Astrocyte of the cerebellum (primary cell): Measurements from ENCODE around the gene EMC6.
"Not testable (repeated sequence)": the region's sequence is repeated elsewhere in the genome, so short reads cannot be mapped to it uniquely, and the experiment has no call there.

Experiments
- DNase-seq: peaks from one replicate; pipeline ENCODE4 v3.0.0-alpha.2; 2011; ENCODE audit warnings: low read depth
- H3K4me3 ChIP-seq: 2 replicates; pipeline ENCODE4 v1.5.1; 2011; ENCODE audit warnings: mild to moderate bottlenecking, low read depth, low read length, moderate library complexity
- in situ Hi-C: cut with HindIII; loops from 2 replicates; pipeline ENCODE4 v1.10.0; 2017; ENCODE audit warnings: low sequenced_read_pairs
- TF ChIP-seq, protein P1 (sequence below): IDR thresholded peaks from 2 replicates; pipeline ENCODE4 v1.5.1; 2012; ENCODE audit warnings: low read length, low read depth, moderate library complexity, mild to moderate bottlenecking; ENCODE audit errors: missing control alignments

The EMC6 gene

DNA sequence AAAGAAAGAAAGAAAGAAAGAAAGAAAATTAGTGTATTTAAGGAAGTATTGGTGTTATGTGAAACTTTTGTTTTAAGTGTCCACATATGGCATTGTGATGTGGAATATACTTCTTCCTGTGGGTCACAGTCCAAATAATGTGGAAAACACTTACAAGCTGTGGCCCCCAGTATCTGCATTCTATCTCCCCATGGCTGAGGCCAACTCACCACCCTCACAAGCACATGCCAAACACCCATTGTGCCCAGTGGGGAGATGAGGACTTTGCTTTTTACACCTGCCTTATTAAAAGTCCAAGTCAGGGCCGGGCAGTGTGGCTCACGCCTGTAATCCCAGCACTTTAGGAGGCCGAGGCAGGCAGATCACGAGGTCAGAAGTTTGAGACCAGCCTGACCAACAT lies 31.3 kb downstream of the EMC6 start:
- in situ Hi-C loops: no loop called here
- no peak for DNase-seq
- H3K4me3 ChIP-seq: no peak overlapping the region
- TF ChIP-seq, protein P1, sequence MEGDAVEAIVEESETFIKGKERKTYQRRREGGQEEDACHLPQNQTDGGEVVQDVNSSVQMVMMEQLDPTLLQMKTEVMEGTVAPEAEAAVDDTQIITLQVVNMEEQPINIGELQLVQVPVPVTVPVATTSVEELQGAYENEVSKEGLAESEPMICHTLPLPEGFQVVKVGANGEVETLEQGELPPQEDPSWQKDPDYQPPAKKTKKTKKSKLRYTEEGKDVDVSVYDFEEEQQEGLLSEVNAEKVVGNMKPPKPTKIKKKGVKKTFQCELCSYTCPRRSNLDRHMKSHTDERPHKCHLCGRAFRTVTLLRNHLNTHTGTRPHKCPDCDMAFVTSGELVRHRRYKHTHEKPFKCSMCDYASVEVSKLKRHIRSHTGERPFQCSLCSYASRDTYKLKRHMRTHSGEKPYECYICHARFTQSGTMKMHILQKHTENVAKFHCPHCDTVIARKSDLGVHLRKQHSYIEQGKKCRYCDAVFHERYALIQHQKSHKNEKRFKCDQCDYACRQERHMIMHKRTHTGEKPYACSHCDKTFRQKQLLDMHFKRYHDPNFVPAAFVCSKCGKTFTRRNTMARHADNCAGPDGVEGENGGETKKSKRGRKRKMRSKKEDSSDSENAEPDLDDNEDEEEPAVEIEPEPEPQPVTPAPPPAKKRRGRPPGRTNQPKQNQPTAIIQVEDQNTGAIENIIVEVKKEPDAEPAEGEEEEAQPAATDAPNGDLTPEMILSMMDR: no peak

DNA sequence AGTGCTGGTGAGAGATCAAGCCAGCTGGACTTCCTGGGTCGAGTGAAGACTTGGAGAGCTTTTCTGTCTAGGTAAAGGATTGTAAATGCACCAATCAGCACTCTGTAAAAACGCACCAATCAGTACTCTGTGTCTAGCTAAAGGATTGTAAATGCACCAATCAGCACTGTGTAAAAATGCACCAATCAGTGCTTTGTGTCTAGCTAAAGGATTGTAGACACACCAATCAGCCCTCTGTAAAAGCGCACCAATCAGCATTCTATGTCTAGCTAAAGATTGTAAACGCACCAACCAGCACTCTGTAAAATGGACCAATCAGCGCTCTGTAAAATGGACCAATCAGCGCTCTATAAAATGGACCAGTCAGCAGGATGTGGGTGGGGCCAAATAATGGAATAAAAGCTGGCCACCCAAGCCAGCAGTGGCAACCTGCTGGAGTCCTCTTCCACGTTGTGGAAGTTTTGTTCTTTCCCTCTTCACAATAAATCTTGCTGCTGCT lies 33.5 kb downstream of the EMC6 start:
- DNase-seq, in situ Hi-C loops, H3K4me3 ChIP-seq: not testable (repeated sequence)

DNA sequence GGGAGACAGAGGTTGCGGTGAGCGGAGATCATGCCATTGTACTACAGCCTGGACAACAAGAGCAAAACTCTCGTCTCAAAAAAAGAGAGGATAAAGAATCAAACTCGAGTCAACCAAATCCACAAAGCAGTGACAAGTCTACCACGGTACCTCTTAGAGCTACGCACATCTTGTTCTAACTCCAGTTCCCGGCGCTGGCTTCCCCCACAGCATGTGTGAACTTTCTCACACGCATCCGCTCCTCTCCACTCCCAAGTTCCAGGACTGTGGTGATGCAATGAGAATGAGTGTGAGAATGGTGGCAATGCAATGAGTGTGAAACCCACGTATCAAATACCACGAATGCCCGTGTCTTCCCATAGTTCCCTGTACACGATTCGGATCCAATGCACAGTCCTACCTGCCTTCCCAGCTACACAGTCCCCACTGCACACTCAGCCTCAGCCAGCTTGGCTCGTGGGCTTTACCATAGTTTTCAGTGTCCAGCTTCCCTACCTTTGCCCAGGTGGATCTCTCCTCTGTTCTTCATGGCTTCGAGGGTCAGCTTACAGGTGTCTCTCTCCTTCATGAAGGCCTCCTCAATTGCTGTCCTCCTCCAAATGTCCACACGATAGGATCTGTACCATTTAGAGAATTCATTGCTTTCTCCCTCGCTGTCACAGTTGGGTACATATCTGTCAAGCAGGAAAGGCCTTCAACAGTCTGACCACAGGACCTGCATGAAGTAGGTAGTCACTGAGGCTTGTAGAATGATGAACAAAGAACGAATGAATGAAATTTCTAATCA lies 36.5 kb downstream of the EMC6 start:
- DNase-seq: no peak
- TF ChIP-seq, protein P1: no peak
- in situ Hi-C loops: no loop called here
- no peak overlapping the region for H3K4me3 ChIP-seq

DNA sequence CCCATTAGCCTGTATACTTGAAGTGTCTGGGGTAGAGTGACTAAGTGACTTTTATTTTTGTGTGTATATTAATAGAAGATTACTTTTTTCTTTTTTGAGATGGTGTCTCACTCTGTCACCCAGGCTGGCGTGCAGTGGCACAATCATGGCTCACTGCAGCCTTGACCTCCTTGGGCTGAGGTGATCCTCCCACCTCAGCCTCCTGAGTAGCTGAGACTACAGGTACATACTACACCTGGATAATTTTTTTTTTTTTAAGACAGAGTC lies 37.0 kb downstream of the EMC6 start:
- DNase-seq, H3K4me3 ChIP-seq, in situ Hi-C loops: not testable (repeated sequence)

DNA sequence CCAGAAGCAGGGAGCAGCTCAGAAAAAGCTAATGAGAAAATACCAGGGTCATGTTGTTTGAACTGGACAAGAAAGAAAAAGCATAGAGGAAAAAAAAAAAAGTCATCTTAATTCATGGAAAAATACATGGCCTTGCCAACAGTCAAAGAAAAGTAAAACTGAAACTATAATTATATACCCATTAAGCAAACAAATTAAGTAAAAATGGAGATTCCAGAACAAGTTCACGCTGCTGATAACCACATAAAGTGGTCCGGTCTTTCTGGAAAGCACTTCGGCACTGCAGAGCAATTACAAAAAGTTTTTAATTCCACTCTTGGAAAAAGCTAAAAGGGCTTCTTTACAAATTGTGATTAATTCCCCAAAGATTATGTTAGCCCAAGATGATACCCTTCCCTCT lies 39.8 kb downstream of the EMC6 start:
- in situ Hi-C loops: no loop called here
- TF ChIP-seq, protein P1: no peak
- H3K4me3 ChIP-seq: no peak overlapping the region
- DNase-seq: no peak

DNA sequence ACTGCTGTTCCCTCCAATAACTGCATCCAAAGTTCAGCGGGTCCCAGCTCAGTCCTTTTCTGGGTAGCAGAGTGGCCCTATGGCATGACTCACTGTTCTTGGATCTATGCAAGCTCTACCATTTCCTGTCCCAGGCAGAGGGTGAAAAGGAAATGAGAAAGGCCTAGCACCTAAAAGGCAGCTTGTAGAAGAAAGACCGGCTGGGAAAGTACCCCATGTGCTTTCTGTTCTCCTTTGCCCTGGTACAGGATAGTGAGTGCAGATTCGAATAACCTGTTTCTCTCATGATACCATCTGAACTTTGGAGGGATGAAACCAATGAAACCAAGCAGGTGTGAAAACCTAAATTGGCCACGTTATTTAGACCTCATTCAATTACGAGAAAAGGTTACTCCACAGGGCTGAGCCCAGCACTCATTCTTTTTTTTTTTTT lies 42.4 kb downstream of the EMC6 start:
- DNase-seq: no peak
- in situ Hi-C loops: no loop called here

DNA sequence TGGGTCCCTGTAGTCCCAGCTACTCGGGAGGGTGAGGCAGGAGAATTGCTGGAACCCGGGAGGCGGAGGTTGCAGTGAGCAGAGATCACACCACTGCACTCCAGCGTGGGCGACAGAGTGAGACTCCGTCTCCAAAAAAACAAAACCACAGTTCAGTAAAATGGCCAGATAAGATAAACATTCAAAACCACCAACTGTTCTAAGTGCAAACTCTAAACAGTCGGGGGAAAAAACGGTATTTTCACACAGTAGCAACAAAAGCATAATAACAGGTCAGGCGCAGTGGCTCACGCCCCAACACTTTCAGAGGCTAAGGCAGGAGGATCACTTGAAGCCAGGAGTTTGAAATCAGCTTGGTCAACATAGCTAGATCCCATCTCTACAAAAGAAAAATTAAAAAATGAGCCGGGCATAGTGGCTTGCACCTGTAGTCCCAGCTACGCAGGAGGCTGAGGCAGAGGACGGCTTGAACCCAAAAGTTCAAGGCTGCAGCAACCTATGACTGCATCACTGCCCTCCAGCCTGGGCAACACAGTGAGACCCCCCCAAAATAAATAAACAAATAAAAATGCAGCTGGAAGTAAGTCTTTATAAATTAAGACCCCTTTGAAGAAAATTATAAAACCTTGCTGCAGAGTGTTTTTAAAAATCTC lies 44.3 kb downstream of the EMC6 start:
- DNase-seq: no peak
- no peak overlapping the region for H3K4me3 ChIP-seq
- in situ Hi-C loops: no loop called here
- TF ChIP-seq, protein P1: no peak

More for the DNA sequence above, 42.4 kb downstream of the EMC6 start:
- H3K4me3 ChIP-seq: no peak overlapping the region
- TF ChIP-seq, protein P1: no peak
